H7 (cell line): ENCODE data around the gene FNDC7. TPM values are rescaled to one million over a fixed set of nuclear protein-coding genes. Genes with fewer than 3 reads are reported as not detected.

Experiments
- DNase-seq: peaks from one replicate; pipeline ENCODE4 v3.0.0; 2012
- H3K27me3 ChIP-seq: 2 replicates; pipeline ENCODE4 v1.6.0; 2011; ENCODE audit warnings: mild to moderate bottlenecking, low read length; ENCODE audit not compliant: control insufficient read depth, insufficient read depth
- H3K36me3 ChIP-seq: replicated peaks from 2 replicates; pipeline ENCODE4 v1.5.1; 2011; ENCODE audit warnings: low read length; ENCODE audit not compliant: control insufficient read depth, insufficient read depth
- H3K4me3 ChIP-seq: 2 replicates; pipeline ENCODE4 v1.5.1; 2011; ENCODE audit warnings: low read depth, mild to moderate bottlenecking, control low read depth, low read length, moderate library complexity; ENCODE audit not compliant: insufficient read depth
- total RNA-seq: library from RNA; depleted of rRNA; stranded (reverse); fragments of >200 nt; shearing (Covaris generic); gene quantifications from 2 replicates; pipeline ENCODE4 v1.2.3, GENCODE V29; 2014; rRNA removed

FNDC7 gene
- total RNA-seq, 1 experiment from 2014 or later, result 0.03 TPM

DNA sequence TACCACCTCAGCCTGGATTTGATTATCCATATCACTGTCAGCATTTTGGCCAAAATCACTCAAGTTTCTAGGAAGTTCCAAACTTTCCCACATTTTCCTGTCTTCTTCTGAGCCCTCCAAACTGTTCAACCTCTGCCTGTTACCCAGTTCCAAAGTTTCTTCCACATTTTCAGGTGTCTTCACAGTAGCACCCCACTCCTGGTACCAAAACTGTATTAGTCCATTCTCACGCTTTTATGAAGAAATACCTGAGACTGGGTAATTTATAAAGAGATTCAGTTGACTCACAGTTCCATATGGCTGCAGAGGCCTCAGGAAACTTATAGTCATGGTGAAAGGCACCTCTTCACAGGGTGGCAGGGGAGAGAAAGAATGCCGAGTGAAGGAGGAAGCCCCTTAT lies 73.2 kb downstream of the FNDC7 start:
- Histone ChIP-seq H3K4me3 (no peak overlapping the region), H3K27me3 (no peaks in the 10 kb centered on the region)

DNA sequence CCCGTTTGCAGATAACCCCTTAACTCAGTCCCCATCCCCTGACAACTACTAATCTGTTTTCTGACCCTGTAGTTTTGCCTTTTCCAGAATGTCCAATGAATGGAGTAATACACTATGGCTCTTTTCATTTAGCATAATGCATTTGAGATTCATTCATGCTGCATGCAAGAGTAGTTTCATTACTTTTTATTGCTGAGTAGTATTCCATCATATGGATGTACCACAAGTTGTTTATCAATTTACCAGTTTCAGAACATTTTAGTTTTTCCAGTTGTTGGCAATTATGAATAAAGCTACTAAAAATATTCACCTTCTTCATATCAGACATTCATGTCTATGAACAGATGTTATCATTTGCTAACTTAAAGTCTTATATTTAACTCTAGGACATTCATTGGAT lies 79.1 kb downstream of the FNDC7 start:
- peaks cover 6% of the 10 kb centered on the region for H3K36me3 ChIP-seq
- H3K4me3 ChIP-seq, result no peak overlapping the region
- no peak for DNase-seq
- no peaks in the 10 kb centered on the region for H3K27me3 ChIP-seq

More for the DNA sequence above, 73.2 kb downstream of the FNDC7 start:
- H3K36me3 ChIP-seq, result peaks cover 3% of the 10 kb centered on the region
- no peak for DNase-seq

Other genes starting within 250 kb of the FNDC7 start
- 25.1 and 39.6 TPM in 2 replicates for gene EEIG2, start 152.8 kb upstream of the FNDC7 start, total RNA-seq
- gene HENMT1, start 51.8 kb upstream of the FNDC7 start, total RNA-seq, result 17.5 and 18.0 TPM in 2 replicates
- gene PRPF38B, start 20.6 kb upstream of the FNDC7 start, total RNA-seq, result 31.9 and 41.3 TPM in 2 replicates
- gene STXBP3, start 33.8 kb downstream of the FNDC7 start, total RNA-seq, result 31.0 and 45.7 TPM in 2 replicates
- not detected in 2 replicates for gene AKNAD1, start 144.2 kb downstream of the FNDC7 start, total RNA-seq
- gene GPSM2, start 164.1 kb downstream of the FNDC7 start, total RNA-seq, result 31.2 and 34.5 TPM in 2 replicates